ENCODE results near the gene MED27. TPM values are rescaled to one million over a fixed set of nuclear protein-coding genes. Genes with fewer than 3 reads are reported as not detected.

The MED27 gene
- total RNA-seq, 1 donor from 2014 or later: 10.5 TPM

GRCh38 chr9:131872702-131873101 lies 207.0 kb downstream of the MED27 start:
- no peaks in the 10 kb centered on the region for H3K36me3 ChIP-seq (ENCODE audit: control insufficient read depth, insufficient read depth, low read length)
- FAIRE-seq (no peak), DNase-seq (ENCODE audit: low read depth) (no peak)
- H3K4me3 ChIP-seq (ENCODE audit: low read depth, low read length): no peak overlapping the region
- TF ChIP-seq CTCF (IDR thresholded peaks at IDR 0.05; ENCODE audit: insufficient read depth, low read length, severe bottlenecking): no peak
- H3K27me3 ChIP-seq (ENCODE audit: control insufficient read depth, insufficient read depth, low read length): no peaks in the 10 kb centered on the region

GRCh38 chr9:131872006-131872405 lies 207.7 kb downstream of the MED27 start:
- DNase-seq (ENCODE audit: low read depth) (no peak), FAIRE-seq (no peak)
- Histone ChIP-seq H3K27me3 (ENCODE audit: control insufficient read depth, insufficient read depth, low read length) (no peaks in the 10 kb centered on the region), H3K4me3 (ENCODE audit: low read depth, low read length) (no peak overlapping the region), H3K36me3 (ENCODE audit: control insufficient read depth, insufficient read depth, low read length) (no peaks in the 10 kb centered on the region)
- TF ChIP-seq CTCF (IDR thresholded peaks at IDR 0.05; ENCODE audit: insufficient read depth, low read length, severe bottlenecking): peak; percentile 26

- Histone ChIP-seq H3K36me3 (ENCODE audit: control insufficient read depth, insufficient read depth, low read length) (no peaks in the 10 kb centered on the region), H3K4me3 (ENCODE audit: low read depth, low read length) (no peak overlapping the region), H3K27me3 (ENCODE audit: control insufficient read depth, insufficient read depth, low read length) (no peaks in the 10 kb centered on the region)
- no peak for TF ChIP-seq CTCF (IDR thresholded peaks at IDR 0.05; ENCODE audit: insufficient read depth, low read length, severe bottlenecking)
- no peak for FAIRE-seq
- DNase-seq (ENCODE audit: low read depth): no peak
These were observed 209.5 kb downstream of the MED27 start for GRCh38 chr9:131870156-131870555.

- Histone ChIP-seq H3K27me3 (ENCODE audit: control insufficient read depth, insufficient read depth, low read length) (no peaks in the 10 kb centered on the region), H3K4me3 (ENCODE audit: low read depth, low read length) (no peak overlapping the region), H3K36me3 (ENCODE audit: control insufficient read depth, insufficient read depth, low read length) (no peaks in the 10 kb centered on the region)
- DNase-seq (ENCODE audit: low read depth) (no peak), FAIRE-seq (no peak)
- no peak for TF ChIP-seq CTCF (IDR thresholded peaks at IDR 0.05; ENCODE audit: insufficient read depth, low read length, severe bottlenecking)
These were observed 210.3 kb downstream of the MED27 start for GRCh38 chr9:131869348-131869747.

GRCh38 chr9:131868766-131869165 lies 210.9 kb downstream of the MED27 start:
- Histone ChIP-seq H3K4me3 (ENCODE audit: low read depth, low read length) (no peak overlapping the region), H3K27me3 (ENCODE audit: control insufficient read depth, insufficient read depth, low read length) (no peaks in the 10 kb centered on the region), H3K36me3 (ENCODE audit: control insufficient read depth, insufficient read depth, low read length) (no peaks in the 10 kb centered on the region)
- FAIRE-seq (no peak), DNase-seq (ENCODE audit: low read depth) (no peak)
- TF ChIP-seq CTCF (IDR thresholded peaks at IDR 0.05; ENCODE audit: insufficient read depth, low read length, severe bottlenecking): no peak

- Histone ChIP-seq H3K27me3 (ENCODE audit: control insufficient read depth, insufficient read depth, low read length) (no peaks in the 10 kb centered on the region), H3K36me3 (ENCODE audit: control insufficient read depth, insufficient read depth, low read length) (peaks cover 2% of the 10 kb centered on the region), H3K4me3 (ENCODE audit: low read depth, low read length) (no peak overlapping the region)
- DNase-seq (ENCODE audit: low read depth): no peak
- no peak for TF ChIP-seq CTCF (IDR thresholded peaks at IDR 0.05; ENCODE audit: insufficient read depth, low read length, severe bottlenecking)
- FAIRE-seq: no peak
These were observed 212.0 kb downstream of the MED27 start for GRCh38 chr9:131867611-131868192.
